HEK293T (cell line): ENCODE measurements around the gene DGKD.

Experiments used
- CTCF ChIA-PET: fragments of 350-600 bp; formaldehyde crosslinking; extraction: SDS; loops from one replicate; lab custom pipeline; 2021; ENCODE audit warnings: antibody characterized with exemption, inconsistent platforms; lab: Yijun Ruan, JAX
- POLR2A ChIA-PET: fragments of 350-600 bp; formaldehyde crosslinking; extraction: SDS; loops from one replicate; lab custom pipeline; 2020; ENCODE audit warnings: antibody characterized with exemption, inconsistent platforms; lab: Yijun Ruan, JAX
- DNase-seq: peaks from one replicate; pipeline ENCODE4 v3.0.0; 2012; ENCODE audit warnings: mixed read lengths; ENCODE audit errors: extremely low spot score
- ARNT ChIP-seq: fragments of 450-650 bp; IDR thresholded peaks from 2 replicates; pipeline ENCODE4 v1.6.1; 2017; ENCODE audit warnings: mild to moderate bottlenecking
- BHLHE40 ChIP-seq: fragments of 450-650 bp; IDR thresholded peaks from 2 replicates; pipeline ENCODE4 v1.6.1; 2016; ENCODE audit warnings: mild to moderate bottlenecking, moderate library complexity, borderline replicate concordance
- CTBP1 ChIP-seq: fragments of 450-650 bp; IDR thresholded peaks from 2 replicates; pipeline ENCODE4 v1.6.1; 2016; ENCODE audit warnings: borderline replicate concordance
- ELF4 ChIP-seq: fragments of 450-650 bp; IDR thresholded peaks from 2 replicates; pipeline ENCODE4 v1.6.1; 2017; ENCODE audit warnings: antibody characterized with exemption
- FOXA1 ChIP-seq: fragments of 450-650 bp; IDR thresholded peaks from 2 replicates; pipeline ENCODE4 v1.6.1; 2016; ENCODE audit warnings: mild to moderate bottlenecking
- FOXK2 ChIP-seq: fragments of 450-650 bp; IDR thresholded peaks from 2 replicates; pipeline ENCODE4 v1.6.1; 2016; ENCODE audit warnings: mild to moderate bottlenecking
- FOXM1 ChIP-seq: fragments of 450-650 bp; IDR thresholded peaks from 2 replicates; pipeline ENCODE4 v1.6.1; 2017; ENCODE audit warnings: mild to moderate bottlenecking, borderline replicate concordance
- HDGF ChIP-seq: fragments of 450-650 bp; IDR thresholded peaks from 2 replicates; pipeline ENCODE4 v1.6.1; 2017; ENCODE audit warnings: antibody characterized with exemption, borderline replicate concordance
- L3MBTL2 ChIP-seq: fragments of 450-650 bp; conservative IDR thresholded peaks from 2 replicates; pipeline ENCODE4 v1.6.1; 2016; ENCODE audit warnings: mild to moderate bottlenecking
- LEF1 ChIP-seq: fragments of 450-650 bp; IDR thresholded peaks from 2 replicates; pipeline ENCODE4 v1.6.1; 2017; ENCODE audit warnings: mild to moderate bottlenecking, borderline replicate concordance
- NFRKB ChIP-seq: fragments of 450-650 bp; IDR thresholded peaks from 2 replicates; pipeline ENCODE4 v1.6.1; 2016; ENCODE audit warnings: mild to moderate bottlenecking, moderate library complexity
- SP1 ChIP-seq: fragments of 450-650 bp; IDR thresholded peaks from 2 replicates; pipeline ENCODE4 v1.6.1; 2017
- SUZ12 ChIP-seq: fragments of 450-650 bp; IDR thresholded peaks from 2 replicates; pipeline ENCODE4 v1.6.1; 2016; ENCODE audit warnings: mild to moderate bottlenecking
- TARDBP ChIP-seq: fragments of 450-650 bp; IDR thresholded peaks from 2 replicates; pipeline ENCODE4 v1.6.1; 2016
- ZNF384 ChIP-seq: fragments of 450-650 bp; IDR thresholded peaks from 2 replicates; pipeline ENCODE4 v1.6.1; 2016
- TF ChIP-seq, protein P1 (sequence below): fragments of 450-650 bp; IDR thresholded peaks from 2 replicates; pipeline ENCODE4 v1.6.1; 2016

Gene DGKD

DNA sequence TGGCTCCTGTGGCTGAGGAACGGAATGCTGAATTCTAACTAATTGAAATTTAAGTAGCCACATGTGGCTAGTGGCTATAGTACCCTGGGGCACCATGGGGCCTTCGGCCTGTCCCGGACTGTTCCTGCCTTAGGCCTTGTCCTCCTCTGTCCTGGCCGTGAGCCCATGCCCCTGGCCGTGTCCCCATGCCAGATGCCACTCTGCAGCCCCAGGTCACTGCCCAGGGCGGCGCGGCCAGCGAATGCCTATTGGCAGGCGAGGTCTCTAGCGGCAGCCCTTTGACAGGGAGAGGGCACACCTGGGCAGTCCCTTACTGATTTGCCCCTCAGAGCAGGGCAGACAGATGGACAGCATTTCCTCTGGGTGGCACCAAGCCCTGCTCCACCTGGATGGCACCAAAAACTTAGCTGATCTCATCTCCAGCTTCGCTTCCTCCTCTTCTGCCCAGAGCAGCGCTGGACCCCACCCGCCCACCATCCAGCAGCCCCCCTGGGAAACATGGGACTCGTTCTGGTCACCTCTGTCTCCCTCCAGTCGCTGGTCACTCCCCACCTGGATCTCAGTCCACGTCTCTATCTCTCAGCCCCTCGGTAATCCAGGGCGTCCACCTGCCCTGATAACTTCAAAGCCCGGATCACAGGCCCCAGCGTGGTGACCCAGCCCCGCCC is 1.1 kb upstream of the DGKD start:
- ChIA-PET CTCF (interaction anchor here (0.6 to 1.2 kb wide), 2 partner anchors 10 to 96 kb away, joined by 4 to 7 read pairs; no protein-coding TSS in a partner anchor), POLR2A (no interaction called here)
- TF ChIP-seq ZNF384 (no peak), LEF1 (no peak), HDGF (no peak), CTBP1 (no peak), TARDBP (no peak)
- TF ChIP-seq, protein P1, sequence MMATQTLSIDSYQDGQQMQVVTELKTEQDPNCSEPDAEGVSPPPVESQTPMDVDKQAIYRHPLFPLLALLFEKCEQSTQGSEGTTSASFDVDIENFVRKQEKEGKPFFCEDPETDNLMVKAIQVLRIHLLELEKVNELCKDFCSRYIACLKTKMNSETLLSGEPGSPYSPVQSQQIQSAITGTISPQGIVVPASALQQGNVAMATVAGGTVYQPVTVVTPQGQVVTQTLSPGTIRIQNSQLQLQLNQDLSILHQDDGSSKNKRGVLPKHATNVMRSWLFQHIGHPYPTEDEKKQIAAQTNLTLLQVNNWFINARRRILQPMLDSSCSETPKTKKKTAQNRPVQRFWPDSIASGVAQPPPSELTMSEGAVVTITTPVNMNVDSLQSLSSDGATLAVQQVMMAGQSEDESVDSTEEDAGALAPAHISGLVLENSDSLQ = no peak
- no peak for DNase-seq

- DNase-seq = no peak
- CTCF ChIA-PET = interaction anchor here (1.2 kb wide), 1 partner anchor 12 kb away, joined by 7 read pairs; no protein-coding TSS in a partner anchor
- POLR2A ChIA-PET = no interaction called here
- TF ChIP-seq LEF1 = no peak
- TF ChIP-seq ARNT = 0 out of 2 replicates have a peak, but pooled peaks have one; percentile 10
These were observed 218 bp downstream of the DGKD start for GRCh38 chr2:233354500-233354924.

DNA sequence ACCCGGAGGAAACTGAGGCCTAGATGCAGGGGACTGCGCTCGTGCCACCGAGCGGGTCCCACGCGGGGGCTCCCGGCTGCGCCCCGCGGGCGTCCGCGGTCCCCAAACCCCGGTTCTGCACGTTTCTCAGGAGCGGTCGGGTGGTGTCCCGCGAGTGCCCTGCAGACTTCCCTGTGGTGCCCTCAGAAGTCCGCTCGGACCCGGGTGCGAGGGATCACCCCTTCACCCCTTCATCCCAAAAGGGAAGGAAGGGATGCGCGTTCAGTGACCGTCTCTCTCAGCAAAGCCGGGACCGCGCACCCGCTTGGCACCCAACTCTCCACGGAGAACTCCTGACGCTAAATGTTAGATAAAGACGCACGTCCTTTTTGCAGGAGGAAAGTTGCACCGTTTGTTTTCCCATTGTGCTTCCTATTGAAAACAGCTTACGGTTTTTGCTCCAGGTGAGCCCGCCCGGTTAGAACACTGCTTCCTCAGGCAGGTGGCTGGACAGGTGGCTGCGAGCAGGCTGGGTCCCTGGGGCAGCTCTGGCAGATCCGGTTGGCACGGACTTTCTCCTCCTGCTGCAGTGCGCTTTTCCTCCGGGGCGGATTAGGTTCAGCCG is 779 bp downstream of the DGKD start:
- no peak for TF ChIP-seq FOXA1
- no peak for TF ChIP-seq LEF1
- TF ChIP-seq CTBP1 = no peak
- TF ChIP-seq SP1 = no peak
- TF ChIP-seq HDGF = no peak
- TF ChIP-seq ARNT = no peak
- no peak for TF ChIP-seq L3MBTL2
- no peak for TF ChIP-seq ELF4
- no peak for TF ChIP-seq ZNF384
- no peak for TF ChIP-seq SUZ12
- DNase-seq = no peak
- ChIA-PET POLR2A (no interaction called here), CTCF (no interaction called here)

DNA sequence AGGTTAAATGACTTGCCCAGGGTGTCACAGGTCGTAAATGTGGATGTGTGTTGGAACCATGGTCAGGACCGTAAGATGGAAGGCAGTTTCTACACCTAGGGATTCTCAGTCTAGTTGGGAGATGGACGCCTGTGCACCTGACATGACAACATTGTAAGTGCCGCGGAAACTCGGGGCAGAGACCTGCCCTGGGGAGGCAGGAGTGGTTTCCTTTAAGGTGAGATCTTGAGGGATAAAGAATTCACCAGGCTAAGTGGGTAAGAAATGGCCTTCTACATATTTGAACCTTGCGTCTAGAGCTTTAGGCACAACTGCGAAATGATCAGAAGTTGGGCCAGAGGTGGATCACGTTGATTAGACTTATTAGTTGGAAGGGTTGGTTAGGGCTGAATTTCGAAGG is 1.6 kb downstream of the DGKD start:
- ChIA-PET CTCF (no interaction called here), POLR2A (no interaction called here)

GRCh38 chr2:233356546-233357308 is 2.4 kb downstream of the DGKD start:
- TF ChIP-seq FOXA1 (no peak), FOXK2 (no peak), SP1 (no peak), LEF1 (no peak), SUZ12 (no peak), L3MBTL2 (no peak), NFRKB (no peak), ELF4 (no peak)
- ChIA-PET POLR2A (interaction anchor here (0.6 kb wide), 1 partner anchor 92 kb away, joined by 3 read pairs; no protein-coding TSS in a partner anchor), CTCF (interaction anchor here (0.6 kb wide), 2 partner anchors 9 to 1779 kb away, joined by 3 read pairs; no protein-coding TSS in a partner anchor)
- no peak for DNase-seq

More for the DNA sequence above, 1.6 kb downstream of the DGKD start:
- TF ChIP-seq SUZ12 (no peak), LEF1 (no peak), FOXM1 (no peak), L3MBTL2 (no peak), NFRKB (no peak), ZNF384 (no peak), FOXA1 (no peak), SP1 (no peak), CTBP1 (no peak), ARNT (no peak), ELF4 (no peak), HDGF (no peak), TARDBP (no peak), BHLHE40 (no peak), FOXK2 (no peak)
- TF ChIP-seq, protein P1 = no peak
- no peak for DNase-seq

GRCh38 chr2:233358335-233358734 is 4.0 kb downstream of the DGKD start:
- TF ChIP-seq L3MBTL2 (no peak), CTBP1 (no peak), NFRKB (no peak), BHLHE40 (no peak), ELF4 (no peak), SP1 (no peak)
- TF ChIP-seq, protein P1 = no peak
- POLR2A ChIA-PET = no interaction called here
- no peak for DNase-seq
- CTCF ChIA-PET = no interaction called here
